Pancreas (tissue), 10 donors: Measurements from ENCODE around the gene RAB39A. TPM values are rescaled to one million over a fixed set of nuclear protein-coding genes. Genes with fewer than 3 reads are reported as not detected.

Experiments
- ATAC-seq, 4 donors: fragments of 200-7000 bp; cut with Tn5 transposase; one replicate each; pipeline versions ENCODE4 v1.8.0 to v1.9.1; 2020; ENCODE audit warnings: mild to moderate bottlenecking in 4 of 4, moderate library complexity in 4 of 4
- DNase-seq, 6 donors: peaks; one replicate each; pipeline ENCODE4 v3.0.0-alpha.2; 2020
- FAIRE-seq: peaks from 2 replicates; lab custom pipeline; 2012; peaks lifted over from hg19 to GRCh38; lab: Jason Lieb, UNC
- H3K27ac ChIP-seq, 4 donors: fragments of 200-600 bp; sonication (generic); 1 replicate in 3 of 4; 2 replicates in 1 of 4; pipeline versions ENCODE4 v1.5.0 to v1.8.0; 2020
- H3K27me3 ChIP-seq, 4 donors: fragments of 200-600 bp; one replicate each; pipeline ENCODE4 v1.8.0; 2021
- H3K36me3 ChIP-seq, 3 donors: fragments of 200-600 bp; sonication (generic) in 1 of 3; one replicate each; pipeline versions ENCODE4 v1.5.0 to v1.8.0; 2020 to 2021
- H3K4me1 ChIP-seq, 3 donors: fragments of 200-600 bp; one replicate each; pipeline ENCODE4 v1.8.0; 2021
- H3K4me3 ChIP-seq, 4 donors: fragments of 200-600 bp; sonication (generic) in 2 of 4; one replicate each; pipeline versions ENCODE4 v1.5.0 to v1.8.0; 2020 to 2021
- H3K9me3 ChIP-seq, 4 donors: fragments of 200-600 bp; one replicate each; pipeline ENCODE4 v1.8.0; 2021
- CTCF ChIP-seq, 4 donors: fragments of 200-600 bp; sonication (generic) in 3 of 4; IDR thresholded peaks; one replicate each; pipeline versions ENCODE4 v1.5.0 to v1.8.0; 2021; ENCODE audit warnings: antibody characterized with exemption in 4 of 4
- WGBS, 2 donors: extraction: QIAGEN DNeasy Blood & Tissue Kit; methylation state at CpG; one replicate each; pipeline ENCODE4 v1.1.7; 2013; 5-methylcytosine and 5-hydroxymethylcytosine counted together
- intact Hi-C, 3 donors: fragments of 100-400 bp; cut with DNase I; formaldehyde crosslinking; loops; one replicate each; pipeline versions ENCODE4 v1.11.1 to v1.14.2; 2022
- polyA plus RNA-seq, 2 donors: library from polyadenylated mRNA; stranded (reverse); fragments of 200-250 nt; gene quantifications; one replicate each; pipeline ENCODE4 v1.2.3, GENCODE V29; 2013
- total RNA-seq, 6 donors: library from RNA; stranded (reverse); fragmentation: NEBNext Ultra II Directional in 4 of 6; extraction: Animal tissue kit (Norgen Biotek cat#: 25700) in 4 of 6; gene quantifications; one replicate each; pipeline versions ENCODE4 v1.2.1 to v1.2.4, GENCODE V29; 2021 to 2023
- donor health status: healthy with polysubstance abuse.
- donor health status: DM: no; HTN: no; CAD: no; lungs with moderate emphysema.
- donor health status: DM: no; HTN: no; CAD: no.
- donor health status: control.
- donor health status: control.
- donor health status: Bipolar disorder and iron deficiency.
- donor health status: DM: yes; HTN: yes; CAD: no.
- donor health status: DM: no; HTN: no; CAD: no.
- donor health status: DM: no; HTN: no; CAD: no.
- donor health status: DM: yes; HTN: yes; CAD: no.

Gene RAB39A
- total and polyA plus RNA-seq, 8 donors, result 0.15 to 1.0 (median 0.47) TPM; not detected in 2

- WGBS, 2 donors, result 79 to 87% methylated on average over 5 of the region's 5 CpGs
- H3K9me3 ChIP-seq, result no peaks in the 10 kb centered on the region
- no peaks in the 10 kb centered on the region for H3K36me3 ChIP-seq
- H3K27ac ChIP-seq, result no peak overlapping the region
- ATAC-seq (no peak), DNase-seq (no peak), FAIRE-seq (no peak)
- no peak overlapping the region for H3K4me3 ChIP-seq
- H3K4me1 ChIP-seq, result no peaks in the 10 kb centered on the region
- no peak for TF ChIP-seq CTCF (IDR thresholded peaks at IDR 0.05)
- no peaks in the 10 kb centered on the region for H3K27me3 ChIP-seq
- intact Hi-C loops, result no loop called here
These were observed 75.4 kb downstream of the RAB39A start for GRCh38 chr11:108003623-108004022.

GRCh38 chr11:108007819-108008218 lies 79.6 kb downstream of the RAB39A start:
- ATAC-seq (no peak), FAIRE-seq (no peak), DNase-seq (peak in 2 of 6 donors; percentile 11 to 54)
- Histone ChIP-seq H3K27me3 (no peaks in the 10 kb centered on the region), H3K9me3 (no peaks in the 10 kb centered on the region), H3K27ac (no peak overlapping the region), H3K36me3 (no peaks in the 10 kb centered on the region), H3K4me1 (peaks cover 0 to 25% (median 0%) of the 10 kb centered on the region in 3 donors), H3K4me3 (no peak overlapping the region)
- no peak for TF ChIP-seq CTCF (IDR thresholded peaks at IDR 0.05)
- intact Hi-C loops, result no loop called here
- WGBS, 2 donors, result 93 to 95% methylated on average over 18 of the region's 18 CpGs

GRCh38 chr11:108008656-108009496 lies 80.6 kb downstream of the RAB39A start, which contains the start of gene CUL5:
Gene CUL5 (plus strand): TSS chr11:108008898. CDS start chr11:108009349, 451 bp downstream.
- Histone ChIP-seq H3K9me3 (no peaks in the 10 kb centered on the region), H3K27me3 (no peaks in the 10 kb centered on the region), H3K4me1 (peaks cover 0 to 33% (median 0%) of the 10 kb centered on the region in 3 donors), H3K27ac (peak within 1 kb of the TSS; percentile 95 to 98 (median 98)), H3K36me3 (no peaks in the 10 kb centered on the region), H3K4me3 (peak within 1 kb of the TSS; percentile 79 to 97 (median 86))
- intact Hi-C loops, result no loop called here
- FAIRE-seq, result no peak
- peak; percentile 88 to 98 (median 92) for DNase-seq
- peak; percentile 80 to 89 (median 83) for TF ChIP-seq CTCF (IDR thresholded peaks at IDR 0.05)
- peak; percentile 95 to 99 (median 96) for ATAC-seq
- WGBS, 2 donors, result 0% methylated on average over 69 to 72 of the region's 72 CpGs

GRCh38 chr11:108009497-108010370 lies 81.5 kb downstream of the RAB39A start:
- FAIRE-seq, result no peak
- peak overlapping the region; percentile 95 to 98 (median 98) for H3K27ac ChIP-seq
- peak in 1 of 6 donors; percentile 9 for DNase-seq
- no peaks in the 10 kb centered on the region for H3K36me3 ChIP-seq
- no peak for TF ChIP-seq CTCF (IDR thresholded peaks at IDR 0.05)
- H3K4me3 ChIP-seq, result peak overlapping the region; percentile 79 to 97 (median 86)
- peak; percentile 17 to 44 (median 32) for ATAC-seq
- no peaks in the 10 kb centered on the region for H3K27me3 ChIP-seq
- WGBS, 2 donors, result 1% methylated on average over 31 of the region's 31 CpGs
- H3K4me1 ChIP-seq, result peaks cover 0 to 34% (median 0%) of the 10 kb centered on the region in 3 donors
- no peaks in the 10 kb centered on the region for H3K9me3 ChIP-seq
- intact Hi-C loops, result no loop called here
